ENCODE measurements around the gene ZFYVE27. TPM values are rescaled to one million over a fixed set of nuclear protein-coding genes. Genes with fewer than 3 reads are reported as not detected.

The ZFYVE27 gene
- total RNA-seq, 2 experiments from 2014 or later: 31.4 to 32.8 TPM

- no peak for ATAC-seq
- peaks cover 13% of the 10 kb centered on the region for H3K4me1 Mint-ChIP-seq
- H3K9me3 Mint-ChIP-seq (ENCODE audit: low read depth): peaks cover 4% of the 10 kb centered on the region
- H3K27ac Mint-ChIP-seq: no peak overlapping the region
- CTCF ChIA-PET: interaction anchor here (1.0 to 1.3 kb wide), 3 partner anchors 9 to 68 kb away, joined by 3 to 6 read pairs (median 4); no protein-coding TSS in a partner anchor
- H3K27me3 Mint-ChIP-seq: no peaks in the 10 kb centered on the region
- DNase-seq: no peak
- H3K36me3 Mint-ChIP-seq: peaks cover 13% of the 10 kb centered on the region
- no peak overlapping the region for H3K4me3 Mint-ChIP-seq
Observed at GRCh38 chr10:97801422-97801821, 64.5 kb downstream of the ZFYVE27 start.

GRCh38 chr10:97805096-97805884, 68.4 kb downstream of the ZFYVE27 start:
- CTCF ChIA-PET: interaction anchor here (1.3 to 2.0 kb wide), 3 partner anchors 10 to 64 kb away, joined by 3 to 10 read pairs (median 8); no protein-coding TSS in a partner anchor
- H3K9me3 Mint-ChIP-seq (ENCODE audit: low read depth): no peaks in the 10 kb centered on the region
- no peak for ATAC-seq
- no peak for DNase-seq
- no peak overlapping the region for H3K27ac Mint-ChIP-seq
- no peaks in the 10 kb centered on the region for H3K27me3 Mint-ChIP-seq
- H3K4me1 Mint-ChIP-seq: no peaks in the 10 kb centered on the region
- no peak overlapping the region for H3K4me3 Mint-ChIP-seq
- no peaks in the 10 kb centered on the region for H3K36me3 Mint-ChIP-seq

GRCh38 chr10:97805949-97806348, 69.0 kb downstream of the ZFYVE27 start:
- CTCF ChIA-PET: interaction anchor here (1.3 to 2.0 kb wide), 3 partner anchors 11 to 64 kb away, joined by 3 to 10 read pairs (median 8); no protein-coding TSS in a partner anchor
- no peak overlapping the region for H3K27ac Mint-ChIP-seq
- H3K27me3 Mint-ChIP-seq: peaks cover 3% of the 10 kb centered on the region
- no peak overlapping the region for H3K4me3 Mint-ChIP-seq
- no peaks in the 10 kb centered on the region for H3K9me3 Mint-ChIP-seq (ENCODE audit: low read depth)
- H3K4me1 Mint-ChIP-seq: no peaks in the 10 kb centered on the region
- H3K36me3 Mint-ChIP-seq: no peaks in the 10 kb centered on the region
- DNase-seq (no peak), ATAC-seq (no peak)

DNA sequence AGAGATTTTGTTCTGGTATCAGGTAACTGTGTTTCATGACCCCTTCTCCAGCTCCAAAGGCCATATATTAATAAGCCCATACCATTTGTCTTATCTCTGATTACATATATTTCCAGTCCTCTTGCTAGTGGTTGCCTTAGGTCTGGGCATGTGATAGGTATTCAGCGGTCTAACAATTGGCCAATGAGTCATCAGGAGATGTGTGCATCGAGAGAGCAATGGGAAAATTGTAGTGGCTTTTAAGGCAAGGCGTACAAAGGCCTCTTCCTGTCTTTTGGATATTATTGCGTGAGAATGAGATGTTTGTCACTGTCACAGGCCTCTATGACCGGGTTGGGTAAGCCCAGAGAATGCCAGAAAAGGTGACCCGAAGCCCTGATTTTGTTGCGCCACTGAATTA, 73.5 kb downstream of the ZFYVE27 start:
- no peak for DNase-seq
- ATAC-seq: no peak
- Mint-ChIP-seq H3K27ac (no peak overlapping the region), H3K4me3 (no peak overlapping the region), H3K4me1 (no peaks in the 10 kb centered on the region), H3K27me3 (peaks cover 7% of the 10 kb centered on the region), H3K36me3 (no peaks in the 10 kb centered on the region), H3K9me3 (ENCODE audit: low read depth) (no peaks in the 10 kb centered on the region)
- CTCF ChIA-PET: interaction anchor here (0.9 kb wide), 1 partner anchor 39 kb away, joined by 3 read pairs; the partner anchor contains the start of gene GOLGA7B

Other genes with a start within 250 kb of the ZFYVE27 start
- gene MMS19, start 238.7 kb upstream of the ZFYVE27 start, total RNA-seq: 10 to 100 TPM; 81.1 to 81.6 TPM
- 1 to 10 TPM in 1 of 2 experiments, under 1 TPM in 1; 0.88 to 1.3 TPM for gene UBTD1, start 238.2 kb upstream of the ZFYVE27 start, total RNA-seq
- gene ANKRD2, start 164.3 kb upstream of the ZFYVE27 start, total RNA-seq: under 1 TPM; 0.26 to 0.67 TPM
- gene HOGA1, start 152.7 kb upstream of the ZFYVE27 start, total RNA-seq: not detected
- not detected for gene C10orf62, start 147.4 kb upstream of the ZFYVE27 start, total RNA-seq
- 1 to 10 TPM; 1.9 to 2.1 TPM for gene MORN4, start 103.6 kb upstream of the ZFYVE27 start, total RNA-seq
- 10 to 100 TPM; 10.5 to 13.2 TPM for gene PI4K2A, start 96.5 kb upstream of the ZFYVE27 start, total RNA-seq
- 1 to 10 TPM; 1.8 to 1.9 TPM for gene AVPI1, start 49.9 kb upstream of the ZFYVE27 start, total RNA-seq
- gene MARVELD1, start 23.4 kb upstream of the ZFYVE27 start, total RNA-seq: 1 to 10 TPM; 2.8 to 3.0 TPM
- not detected for gene SFRP5, start 34.9 kb downstream of the ZFYVE27 start, total RNA-seq
- 1 to 10 TPM; 1.5 to 4.3 TPM for gene GOLGA7B, start 112.7 kb downstream of the ZFYVE27 start, total RNA-seq

Data from activated CD8-positive, alpha-beta memory T cell treated with anti-CD3 and anti-CD28 coated beads, Interleukin-2, amount 10 ng/mL, durations not matched to agents 7 days and 5 days (primary cell).